ENCODE data around the gene STOML1.

- TF ChIP-seq EZH2 (IDR thresholded peaks at IDR 0.05; ENCODE audit: low read length) (no peak), CTCF (optimal IDR thresholded peaks at IDR 0.05 in 1 of 3, IDR thresholded peaks at IDR 0.05 in 1 of 3, conservative IDR thresholded peaks at IDR 0.05 in 1 of 3; ENCODE audit: extremely low read depth in 1 of 3, insufficient read depth in 2 of 3, low read length in 3 of 3) (no peak)
Observed at GRCh38 chr15:73950479-73950830, 41.6 kb downstream of the STOML1 start.
